GM12874 (cell line): ENCODE results near the gene ASCL2.

ENCODE experiments used
- TF ChIP-seq, protein P1 (sequence below): IDR thresholded peaks from 2 replicates; pipeline ENCODE4 v1.5.1; 2011; ENCODE audit warnings: low read depth, mild to moderate bottlenecking, control low read depth, low read length, moderate library complexity; ENCODE audit not compliant: insufficient read depth

Gene ASCL2

DNA sequence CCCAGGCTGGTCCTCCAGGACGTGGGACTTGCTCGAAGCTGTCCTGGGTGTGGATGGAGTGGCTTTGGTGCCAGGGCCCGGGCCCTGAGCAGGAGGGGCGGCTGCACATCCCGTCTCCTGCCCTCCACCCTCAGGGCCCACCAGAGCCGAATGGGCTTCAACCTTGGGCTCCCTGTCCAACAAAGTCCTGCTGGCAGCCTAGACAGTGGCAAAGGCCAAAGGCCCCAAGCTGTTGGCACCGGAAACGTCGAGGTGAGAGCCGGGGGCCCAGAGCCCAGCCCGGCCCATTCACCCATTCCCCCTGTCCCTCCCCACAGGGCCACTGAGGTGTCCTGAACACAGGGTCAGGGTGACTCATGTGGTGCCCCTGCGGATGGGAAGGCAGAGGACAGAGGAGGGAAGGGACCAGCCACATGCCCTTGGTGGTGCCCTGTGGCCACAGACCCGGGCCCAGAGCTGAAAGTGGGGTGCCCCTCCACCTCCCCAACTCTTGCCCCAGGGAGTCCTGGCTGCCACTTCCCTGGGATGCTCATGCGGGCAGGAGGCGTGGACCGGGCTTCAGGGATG lies 40.5 kb upstream of the ASCL2 start:
- TF ChIP-seq, protein P1, sequence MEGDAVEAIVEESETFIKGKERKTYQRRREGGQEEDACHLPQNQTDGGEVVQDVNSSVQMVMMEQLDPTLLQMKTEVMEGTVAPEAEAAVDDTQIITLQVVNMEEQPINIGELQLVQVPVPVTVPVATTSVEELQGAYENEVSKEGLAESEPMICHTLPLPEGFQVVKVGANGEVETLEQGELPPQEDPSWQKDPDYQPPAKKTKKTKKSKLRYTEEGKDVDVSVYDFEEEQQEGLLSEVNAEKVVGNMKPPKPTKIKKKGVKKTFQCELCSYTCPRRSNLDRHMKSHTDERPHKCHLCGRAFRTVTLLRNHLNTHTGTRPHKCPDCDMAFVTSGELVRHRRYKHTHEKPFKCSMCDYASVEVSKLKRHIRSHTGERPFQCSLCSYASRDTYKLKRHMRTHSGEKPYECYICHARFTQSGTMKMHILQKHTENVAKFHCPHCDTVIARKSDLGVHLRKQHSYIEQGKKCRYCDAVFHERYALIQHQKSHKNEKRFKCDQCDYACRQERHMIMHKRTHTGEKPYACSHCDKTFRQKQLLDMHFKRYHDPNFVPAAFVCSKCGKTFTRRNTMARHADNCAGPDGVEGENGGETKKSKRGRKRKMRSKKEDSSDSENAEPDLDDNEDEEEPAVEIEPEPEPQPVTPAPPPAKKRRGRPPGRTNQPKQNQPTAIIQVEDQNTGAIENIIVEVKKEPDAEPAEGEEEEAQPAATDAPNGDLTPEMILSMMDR, result no peak

DNA sequence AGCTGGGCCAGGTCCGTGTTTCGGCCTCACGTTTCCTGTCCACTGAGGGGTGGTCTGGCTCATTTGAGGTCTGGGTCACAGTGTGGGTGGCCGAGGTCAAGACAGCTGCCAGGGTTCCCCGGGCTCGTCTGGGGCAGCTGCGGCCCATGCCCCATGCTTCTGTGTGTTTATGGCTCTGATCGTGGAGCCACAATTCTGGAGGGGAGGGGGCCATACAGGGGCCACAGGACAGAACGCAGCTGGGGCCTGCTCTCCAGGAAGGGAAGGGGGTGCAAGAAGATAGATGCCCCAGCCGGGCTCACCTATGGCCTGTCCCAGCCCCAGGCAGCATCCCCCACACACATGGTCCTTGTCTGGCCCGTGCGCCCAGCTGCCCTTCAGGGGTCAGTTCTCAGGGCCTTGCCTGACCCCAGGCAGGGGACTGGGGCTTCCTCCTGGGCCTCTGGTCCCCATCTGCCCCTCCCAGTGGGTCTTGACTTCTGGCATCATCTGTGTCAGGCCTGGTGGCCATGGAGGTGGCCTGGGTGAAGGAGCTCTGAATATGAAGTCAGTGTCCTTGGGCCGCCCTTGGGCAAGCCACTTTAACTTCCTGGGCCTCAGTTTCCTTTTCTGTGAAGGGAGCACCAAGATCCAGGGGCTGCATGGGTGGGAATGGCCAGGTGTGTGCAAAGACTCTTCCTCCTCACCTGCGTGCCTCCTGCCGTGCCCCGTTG lies 39.8 kb upstream of the ASCL2 start:
- TF ChIP-seq, protein P1, result no peak

DNA sequence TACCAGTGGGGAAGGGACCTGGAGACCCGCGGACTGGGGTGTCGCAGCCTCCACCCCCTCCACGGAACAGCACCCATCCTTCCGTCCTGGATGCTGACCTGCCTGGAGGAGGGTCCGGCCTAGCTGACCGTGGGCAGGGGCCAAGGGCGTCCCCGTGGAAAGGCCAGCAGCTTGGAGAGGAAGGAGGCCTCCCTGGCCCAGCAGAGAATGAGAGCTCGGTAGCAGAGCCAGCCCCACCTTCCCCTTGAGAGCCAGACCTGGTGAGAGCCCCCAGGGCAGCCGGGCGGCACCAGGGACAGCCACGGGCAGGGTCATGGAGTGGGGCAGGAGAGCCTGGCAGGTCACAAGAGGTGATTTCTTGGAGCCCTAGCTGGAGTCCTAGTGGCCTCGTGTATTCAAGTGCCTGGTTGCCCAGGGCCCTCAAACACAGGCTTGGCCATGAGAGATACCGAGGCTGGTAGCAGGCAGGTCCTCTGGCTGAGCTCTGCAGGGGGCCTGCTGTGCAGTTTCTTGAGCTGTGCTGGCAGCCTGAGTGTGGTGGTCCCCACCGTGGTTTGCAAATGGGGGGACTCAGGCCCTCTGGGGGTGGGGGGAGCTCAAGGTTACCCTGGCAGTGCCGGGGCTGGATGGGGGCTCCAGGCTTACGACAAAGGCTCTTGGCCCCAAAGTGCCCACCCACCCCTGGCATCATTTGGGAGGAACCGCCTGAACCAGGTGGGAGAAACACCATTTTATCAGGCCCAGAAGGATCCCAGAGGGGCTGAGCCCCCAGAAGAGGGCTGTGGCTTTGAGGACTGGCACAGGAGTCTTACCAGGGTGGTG lies 39.1 kb upstream of the ASCL2 start:
- TF ChIP-seq, protein P1, result no peak

DNA sequence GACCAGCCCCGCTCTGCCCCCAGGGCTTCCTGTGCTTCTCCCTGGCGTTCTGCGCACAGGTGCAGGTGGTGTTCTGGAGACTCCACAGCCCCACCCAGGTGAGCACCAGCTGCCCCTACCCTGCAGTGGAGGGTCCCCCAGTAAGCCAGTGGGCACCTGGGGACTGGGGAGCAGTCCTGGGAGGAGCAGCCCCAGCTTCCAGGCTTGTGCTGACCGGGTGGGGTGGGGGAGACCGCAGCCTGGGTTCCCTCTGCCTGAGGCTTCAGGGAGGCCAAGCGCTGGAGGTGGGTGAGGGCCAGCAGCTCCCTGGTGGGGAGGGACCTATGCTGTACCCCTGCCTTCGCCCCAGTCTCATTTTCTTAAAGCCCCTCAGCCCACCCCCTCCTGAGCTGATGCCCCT lies 38.3 kb upstream of the ASCL2 start:
- TF ChIP-seq, protein P1, result no peak

DNA sequence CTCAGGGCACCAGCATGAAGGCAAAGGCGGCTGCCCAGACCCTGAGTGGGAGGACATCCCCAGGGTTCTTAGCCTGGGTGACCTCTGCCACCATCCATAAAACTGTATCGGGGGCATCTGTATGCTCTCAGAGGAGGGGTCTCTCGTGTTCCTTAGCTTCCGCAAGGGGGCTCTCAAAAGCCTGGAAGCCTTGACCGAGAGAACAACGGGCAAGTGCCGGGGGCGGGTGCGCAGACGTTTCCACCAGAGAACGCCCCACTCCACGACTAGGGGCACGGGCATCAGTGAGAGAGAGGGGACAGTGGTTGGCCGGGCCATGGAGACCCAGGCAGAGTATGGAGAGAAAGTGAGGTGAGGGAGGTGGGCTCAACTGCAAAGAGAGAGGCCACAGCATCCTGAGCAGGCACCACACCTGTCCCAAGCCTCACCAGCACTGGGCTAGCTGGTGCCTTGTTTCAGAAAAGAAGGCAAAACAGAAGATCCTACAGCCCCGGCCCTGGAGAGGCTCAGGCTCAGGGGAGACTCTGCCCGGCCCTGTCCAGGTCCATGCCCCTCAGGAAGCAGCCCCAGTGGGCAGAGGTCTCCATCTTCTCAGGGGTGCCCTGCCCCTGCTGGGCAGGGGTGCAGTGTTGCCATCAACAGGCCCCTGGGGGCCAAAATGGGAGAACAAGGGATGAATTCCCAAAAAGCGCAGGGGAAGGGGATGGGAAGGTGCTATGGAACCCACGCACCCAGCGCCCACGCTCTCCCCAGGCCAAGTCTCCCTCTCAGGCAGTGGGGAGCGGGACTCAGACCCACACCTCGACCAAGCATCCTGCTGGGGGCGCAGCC lies 37.3 kb upstream of the ASCL2 start:
- TF ChIP-seq, protein P1, result no peak

DNA sequence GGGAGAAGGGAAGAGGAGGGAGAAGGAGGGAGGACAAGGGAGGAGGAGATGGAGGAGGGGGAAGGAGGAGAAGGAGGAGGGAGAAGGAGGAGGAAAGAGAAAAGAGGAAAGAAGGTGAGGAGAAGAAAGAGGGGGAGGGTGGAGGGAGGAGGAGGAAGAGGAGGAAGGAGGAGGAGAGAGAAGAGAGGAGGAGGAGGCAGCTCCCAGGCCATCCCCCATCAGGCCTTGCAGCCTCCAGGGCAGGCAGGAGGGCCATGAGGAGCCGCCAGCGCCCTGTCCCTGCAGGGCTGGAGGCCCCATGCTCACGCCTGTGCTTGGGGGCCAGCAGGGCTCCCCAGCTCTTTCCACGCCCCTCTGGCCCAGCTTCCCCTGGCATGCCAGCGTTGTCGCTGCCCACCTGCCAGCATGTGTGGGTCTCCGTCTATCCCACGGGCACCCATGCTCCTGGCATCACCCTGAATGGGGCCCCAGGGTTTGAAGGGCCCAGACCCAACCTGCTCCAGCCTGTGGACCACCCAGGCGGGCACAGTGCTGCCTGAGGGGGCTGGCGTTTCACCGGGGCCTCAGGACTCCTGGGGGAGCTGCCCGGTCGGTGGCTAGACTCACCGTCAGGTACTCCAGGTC lies 36.6 kb upstream of the ASCL2 start:
- TF ChIP-seq, protein P1, result no peak
